Ishikawa (cell line): ENCODE data around the gene TRHDE.

Experiments
- CEBPB ChIP-seq: IDR thresholded peaks from 2 replicates; pipeline ENCODE4 v1.6.1; 2012
- CREB1 ChIP-seq: IDR thresholded peaks from 2 replicates; pipeline ENCODE4 v1.6.1; 2012; ENCODE audit warnings: low read depth
- EGR1 ChIP-seq: IDR thresholded peaks from 2 replicates; pipeline ENCODE4 v1.6.1; 2012
- EP300 ChIP-seq: IDR thresholded peaks from 2 replicates; pipeline ENCODE4 v1.6.1; 2012; ENCODE audit warnings: borderline replicate concordance
- FOXM1 ChIP-seq: IDR thresholded peaks from 2 replicates; pipeline ENCODE4 v1.6.1; 2012; ENCODE audit warnings: low read depth, borderline replicate concordance
- MAX ChIP-seq: IDR thresholded peaks from 2 replicates; pipeline ENCODE4 v1.6.1; 2012
- NFIC ChIP-seq: IDR thresholded peaks from 2 replicates; pipeline ENCODE4 v1.6.1; 2012
- RAD21 ChIP-seq: IDR thresholded peaks from 2 replicates; pipeline ENCODE4 v1.6.1; 2012; ENCODE audit warnings: low read depth
- REST ChIP-seq: IDR thresholded peaks from 2 replicates; pipeline ENCODE4 v1.6.1; 2012; ENCODE audit warnings: low read depth, mild to moderate bottlenecking
- TAF1 ChIP-seq: IDR thresholded peaks from 2 replicates; pipeline ENCODE4 v1.6.1; 2012; ENCODE audit warnings: low read depth, mild to moderate bottlenecking
- TCF12 ChIP-seq: IDR thresholded peaks from 2 replicates; pipeline ENCODE4 v1.6.1; 2012; ENCODE audit warnings: low read depth
- TEAD4 ChIP-seq: IDR thresholded peaks from 2 replicates; pipeline ENCODE4 v1.6.1; 2012
- USF1 ChIP-seq: IDR thresholded peaks from 2 replicates; pipeline ENCODE4 v1.6.1; 2012
- YY1 ChIP-seq: IDR thresholded peaks from 2 replicates; pipeline ENCODE4 v1.6.1; 2012; ENCODE audit warnings: low read depth
- ZBTB7A ChIP-seq: IDR thresholded peaks from 2 replicates; pipeline ENCODE4 v1.6.1; 2012; ENCODE audit warnings: low read depth

Gene TRHDE

GRCh38 chr12:72465155-72465554 is 193.0 kb downstream of the TRHDE start:
- TF ChIP-seq REST (no peak), TEAD4 (no peak), ZBTB7A (no peak), YY1 (no peak), CREB1 (no peak), TAF1 (no peak), MAX (no peak), FOXM1 (no peak), NFIC (no peak)

GRCh38 chr12:72465940-72466630 is 193.9 kb downstream of the TRHDE start:
- TF ChIP-seq REST (no peak), YY1 (no peak), CREB1 (no peak), NFIC (no peak), USF1 (no peak), EP300 (no peak), EGR1 (no peak), RAD21 (no peak), CEBPB (no peak), ZBTB7A (no peak)

DNA sequence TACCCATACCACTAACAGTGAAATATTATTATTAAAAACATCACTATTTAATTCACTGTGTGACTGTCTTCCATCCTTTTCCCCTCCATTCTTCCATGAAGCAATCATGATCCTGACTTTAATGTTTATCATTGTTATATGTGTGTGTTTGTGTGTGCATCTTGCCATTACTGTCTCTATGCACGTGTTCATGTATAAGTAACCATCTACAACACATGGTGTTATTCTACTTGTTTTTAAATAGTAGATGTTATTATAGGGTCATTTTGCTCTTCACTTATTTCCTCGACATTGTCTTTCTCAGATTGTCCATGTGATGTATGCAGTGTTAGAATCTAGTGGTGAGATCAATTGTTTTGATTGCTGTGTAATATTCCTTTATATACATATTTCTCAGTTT is 195.8 kb downstream of the TRHDE start:
- TF ChIP-seq ZBTB7A = no peak
- no peak for TF ChIP-seq YY1
- no peak for TF ChIP-seq TAF1
- no peak for TF ChIP-seq EGR1
- TF ChIP-seq MAX = no peak
- TF ChIP-seq REST = no peak
- no peak for TF ChIP-seq NFIC
- TF ChIP-seq TCF12 = no peak
- no peak for TF ChIP-seq TEAD4

- no peak for TF ChIP-seq FOXM1
- no peak for TF ChIP-seq TCF12
- TF ChIP-seq CEBPB = no peak
- TF ChIP-seq MAX = no peak
- TF ChIP-seq EGR1 = no peak
- no peak for TF ChIP-seq EP300
- no peak for TF ChIP-seq RAD21
- no peak for TF ChIP-seq USF1
- no peak for TF ChIP-seq YY1
- no peak for TF ChIP-seq TAF1
- no peak for TF ChIP-seq ZBTB7A
These were observed 196.3 kb downstream of the TRHDE start for GRCh38 chr12:72468505-72468904.

GRCh38 chr12:72471806-72472205 is 199.6 kb downstream of the TRHDE start:
- TF ChIP-seq TEAD4 (no peak), RAD21 (no peak), CREB1 (no peak), EP300 (no peak), EGR1 (no peak), CEBPB (no peak), REST (no peak), ZBTB7A (no peak)
